ENCODE measurements around the gene ABL1.

- TF ChIP-seq CTCF (IDR thresholded peaks at IDR 0.05; ENCODE audit: insufficient read depth, low read length, poor library complexity, severe bottlenecking) (no peak), EZH2phosphoT487 (conservative IDR thresholded peaks at IDR 0.05; ENCODE audit: low read length) (no peak)
These were observed 14.8 kb upstream of the ABL1 start for GRCh38 chr9:130820135-130820738.

Data from SU-DHL-6 (cell line).